ENCODE measurements around the gene PCGF2. TPM values are rescaled to one million over a fixed set of nuclear protein-coding genes. Genes with fewer than 3 reads are reported as not detected.

Gene PCGF2
- total and polyA plus RNA-seq, 10 of the 15 experiments (the other 5 are each of a cell fraction or from before 2014, with no cell fraction given), result 2.7 to 35.6 (median 7.2) TPM

DNA sequence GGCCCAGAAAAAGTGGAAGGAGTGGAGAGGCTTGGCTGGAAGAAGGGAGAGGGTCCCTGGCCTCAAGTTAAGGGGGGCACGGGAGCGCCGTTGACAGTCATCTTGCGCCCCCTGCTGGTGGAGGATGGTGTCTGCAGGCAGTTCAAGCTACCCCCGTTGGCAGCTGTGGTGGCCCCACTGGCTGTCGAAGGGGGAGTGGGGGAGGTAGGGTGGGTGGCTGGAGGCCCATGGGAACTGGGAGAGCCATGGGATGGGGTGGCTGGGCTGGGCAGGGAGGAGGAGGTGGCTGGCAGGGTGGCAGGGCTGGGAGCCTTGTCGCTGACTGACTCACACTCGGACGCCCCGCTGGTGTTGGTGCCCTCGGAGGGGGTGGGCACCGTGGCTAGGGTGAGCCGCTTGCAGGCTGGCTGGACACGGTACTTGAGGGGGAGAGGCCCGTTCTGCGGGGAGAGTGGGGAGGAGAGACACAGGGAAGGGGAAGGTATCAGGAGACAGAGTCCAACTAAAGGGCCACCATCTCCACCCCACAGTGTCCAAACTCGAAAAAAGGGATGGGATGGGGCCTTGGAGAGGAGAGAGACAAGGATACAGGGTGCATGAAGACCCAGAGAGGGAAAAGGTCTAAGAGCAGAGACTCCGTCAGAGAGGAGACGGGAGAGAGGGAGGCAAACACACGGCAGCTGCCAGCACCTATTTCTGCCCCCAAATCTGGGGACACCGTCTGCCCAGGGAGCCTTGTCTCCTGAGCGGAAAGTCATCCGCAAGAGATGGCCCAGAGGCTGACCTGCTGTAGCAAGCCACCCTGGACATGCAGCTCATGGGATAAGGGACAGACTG is 12.8 kb downstream of the PCGF2 start (continued):
- no peak for TF ChIP-seq USF1 (IDR thresholded peaks at IDR 0.05; ENCODE audit: borderline replicate concordance, extremely low read length, insufficient read depth, low read depth, low read length)
- no peak for TF ChIP-seq EP300 (IDR thresholded peaks at IDR 0.05; ENCODE audit: borderline replicate concordance in 1 of 2, control insufficient read depth in 1 of 2, low read depth in 2 of 2, low read length in 2 of 2)
- TF ChIP-seq BHLHE40 (IDR thresholded peaks at IDR 0.05; ENCODE audit: borderline replicate concordance in 1 of 2, low read depth in 2 of 2, low read length in 1 of 2), result 0 out of 4 replicates have a peak, but pooled peaks of 1 of the 2 experiments have one; percentile 42
- peak; percentile 77 for TF ChIP-seq SMC3 (IDR thresholded peaks at IDR 0.05; ENCODE audit: borderline replicate concordance, low read length)
- TF ChIP-seq, protein P1, sequence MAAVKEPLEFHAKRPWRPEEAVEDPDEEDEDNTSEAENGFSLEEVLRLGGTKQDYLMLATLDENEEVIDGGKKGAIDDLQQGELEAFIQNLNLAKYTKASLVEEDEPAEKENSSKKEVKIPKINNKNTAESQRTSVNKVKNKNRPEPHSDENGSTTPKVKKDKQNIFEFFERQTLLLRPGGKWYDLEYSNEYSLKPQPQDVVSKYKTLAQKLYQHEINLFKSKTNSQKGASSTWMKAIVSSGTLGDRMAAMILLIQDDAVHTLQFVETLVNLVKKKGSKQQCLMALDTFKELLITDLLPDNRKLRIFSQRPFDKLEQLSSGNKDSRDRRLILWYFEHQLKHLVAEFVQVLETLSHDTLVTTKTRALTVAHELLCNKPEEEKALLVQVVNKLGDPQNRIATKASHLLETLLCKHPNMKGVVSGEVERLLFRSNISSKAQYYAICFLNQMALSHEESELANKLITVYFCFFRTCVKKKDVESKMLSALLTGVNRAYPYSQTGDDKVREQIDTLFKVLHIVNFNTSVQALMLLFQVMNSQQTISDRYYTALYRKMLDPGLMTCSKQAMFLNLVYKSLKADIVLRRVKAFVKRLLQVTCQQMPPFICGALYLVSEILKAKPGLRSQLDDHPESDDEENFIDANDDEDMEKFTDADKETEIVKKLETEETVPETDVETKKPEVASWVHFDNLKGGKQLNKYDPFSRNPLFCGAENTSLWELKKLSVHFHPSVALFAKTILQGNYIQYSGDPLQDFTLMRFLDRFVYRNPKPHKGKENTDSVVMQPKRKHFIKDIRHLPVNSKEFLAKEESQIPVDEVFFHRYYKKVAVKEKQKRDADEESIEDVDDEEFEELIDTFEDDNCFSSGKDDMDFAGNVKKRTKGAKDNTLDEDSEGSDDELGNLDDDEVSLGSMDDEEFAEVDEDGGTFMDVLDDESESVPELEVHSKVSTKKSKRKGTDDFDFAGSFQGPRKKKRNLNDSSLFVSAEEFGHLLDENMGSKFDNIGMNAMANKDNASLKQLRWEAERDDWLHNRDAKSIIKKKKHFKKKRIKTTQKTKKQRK (IDR thresholded peaks at IDR 0.05; ENCODE audit: low read depth, low read length), result no peak
- TF ChIP-seq, protein P2, sequence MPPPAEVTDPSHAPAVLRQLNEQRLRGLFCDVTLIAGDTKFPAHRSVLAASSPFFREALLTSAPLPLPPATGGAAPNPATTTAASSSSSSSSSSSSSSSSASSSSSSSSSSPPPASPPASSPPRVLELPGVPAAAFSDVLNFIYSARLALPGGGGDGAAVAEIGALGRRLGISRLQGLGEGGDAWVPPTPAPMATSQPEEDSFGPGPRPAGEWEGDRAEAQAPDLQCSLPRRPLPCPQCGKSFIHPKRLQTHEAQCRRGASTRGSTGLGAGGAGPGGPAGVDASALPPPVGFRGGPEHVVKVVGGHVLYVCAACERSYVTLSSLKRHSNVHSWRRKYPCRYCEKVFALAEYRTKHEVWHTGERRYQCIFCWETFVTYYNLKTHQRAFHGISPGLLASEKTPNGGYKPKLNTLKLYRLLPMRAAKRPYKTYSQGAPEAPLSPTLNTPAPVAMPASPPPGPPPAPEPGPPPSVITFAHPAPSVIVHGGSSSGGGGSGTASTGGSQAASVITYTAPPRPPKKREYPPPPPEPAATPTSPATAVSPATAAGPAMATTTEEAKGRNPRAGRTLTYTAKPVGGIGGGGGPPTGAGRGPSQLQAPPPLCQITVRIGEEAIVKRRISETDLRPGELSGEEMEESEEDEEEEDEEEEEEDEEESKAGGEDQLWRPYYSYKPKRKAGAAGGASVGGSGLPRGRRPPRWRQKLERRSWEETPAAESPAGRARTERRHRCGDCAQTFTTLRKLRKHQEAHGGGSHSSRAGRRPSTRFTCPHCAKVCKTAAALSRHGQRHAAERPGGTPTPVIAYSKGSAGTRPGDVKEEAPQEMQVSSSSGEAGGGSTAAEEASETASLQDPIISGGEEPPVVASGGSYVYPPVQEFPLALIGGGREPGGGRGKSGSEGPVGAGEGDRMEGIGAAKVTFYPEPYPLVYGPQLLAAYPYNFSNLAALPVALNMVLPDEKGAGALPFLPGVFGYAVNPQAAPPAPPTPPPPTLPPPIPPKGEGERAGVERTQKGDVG (CRISPR knock-in tag; IDR thresholded peaks at IDR 0.05), result no peak
- TF ChIP-seq, protein P3, sequence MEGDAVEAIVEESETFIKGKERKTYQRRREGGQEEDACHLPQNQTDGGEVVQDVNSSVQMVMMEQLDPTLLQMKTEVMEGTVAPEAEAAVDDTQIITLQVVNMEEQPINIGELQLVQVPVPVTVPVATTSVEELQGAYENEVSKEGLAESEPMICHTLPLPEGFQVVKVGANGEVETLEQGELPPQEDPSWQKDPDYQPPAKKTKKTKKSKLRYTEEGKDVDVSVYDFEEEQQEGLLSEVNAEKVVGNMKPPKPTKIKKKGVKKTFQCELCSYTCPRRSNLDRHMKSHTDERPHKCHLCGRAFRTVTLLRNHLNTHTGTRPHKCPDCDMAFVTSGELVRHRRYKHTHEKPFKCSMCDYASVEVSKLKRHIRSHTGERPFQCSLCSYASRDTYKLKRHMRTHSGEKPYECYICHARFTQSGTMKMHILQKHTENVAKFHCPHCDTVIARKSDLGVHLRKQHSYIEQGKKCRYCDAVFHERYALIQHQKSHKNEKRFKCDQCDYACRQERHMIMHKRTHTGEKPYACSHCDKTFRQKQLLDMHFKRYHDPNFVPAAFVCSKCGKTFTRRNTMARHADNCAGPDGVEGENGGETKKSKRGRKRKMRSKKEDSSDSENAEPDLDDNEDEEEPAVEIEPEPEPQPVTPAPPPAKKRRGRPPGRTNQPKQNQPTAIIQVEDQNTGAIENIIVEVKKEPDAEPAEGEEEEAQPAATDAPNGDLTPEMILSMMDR (IDR thresholded peaks at IDR 0.05 in 2 of 3, conservative IDR thresholded peaks at IDR 0.05 in 1 of 3; ENCODE audit: control insufficient read depth in 2 of 3, extremely low read depth in 1 of 3, insufficient read depth in 1 of 3, low read depth in 3 of 3, low read length in 3 of 3), result peak; percentile 92 to 96 (median 95); a peak in 5 of 6 replicates
- TF ChIP-seq TAF1 (IDR thresholded peaks at IDR 0.05; ENCODE audit: borderline replicate concordance, low read depth, low read length), result no peak
- TF ChIP-seq HDGF (IDR thresholded peaks at IDR 0.05), result peak; percentile 91

Measured in GM12878 (cell line).